OCI-LY7 (cell line): Measurements from ENCODE around the gene MAMDC2. TPM values are rescaled to one million over a fixed set of nuclear protein-coding genes. Genes with fewer than 3 reads are reported as not detected.

ENCODE experiments used
- BruUV-seq: library from RNA; stranded (reverse); fragments of 400-500 nt; replicated peaks from 2 replicates; lab custom pipeline; 2021; lab: Mats Ljungman, UMichigan
- CTCF ChIA-PET: fragments of 300-600 bp; sonication (Branson Sonifier 250); formaldehyde crosslinking; loops from one replicate; lab custom pipeline; 2022; ENCODE audit warnings: antibody characterized with exemption; ENCODE audit not compliant: unreplicated experiment; lab: Charles Lee
- POLR2A ChIA-PET: fragments of 300-600 bp; sonication (Branson Sonifier 250); formaldehyde crosslinking; loops from one replicate; lab custom pipeline; 2022; ENCODE audit warnings: antibody characterized with exemption; lab: Charles Lee
- DNase-seq: peaks from one replicate; pipeline ENCODE4 v3.0.0-alpha.2; 2015; ENCODE audit warnings: low spot score
- H2AFZ ChIP-seq: fragments of 200-600 bp; sonication (generic), shearing (Covaris generic); 2 replicates; pipeline ENCODE4 v1.6.1; 2014; ENCODE audit warnings: mild to moderate bottlenecking, antibody characterized with exemption, low read length, moderate library complexity
- H3K27ac ChIP-seq: fragments of 200-600 bp; sonication (generic); 2 replicates; pipeline ENCODE4 v1.5.1; 2014; ENCODE audit warnings: mixed run types, low read depth, mild to moderate bottlenecking, moderate library complexity, low read length, inconsistent platforms; ENCODE audit not compliant: poor library complexity, severe bottlenecking
- H3K36me3 ChIP-seq: fragments of 200-600 bp; sonication (generic); 2 replicates; pipeline ENCODE4 v1.6.1; 2014; ENCODE audit warnings: mild to moderate bottlenecking, antibody characterized with exemption, low read length, moderate library complexity, mixed read lengths; ENCODE audit not compliant: insufficient read depth
- H3K4me1 ChIP-seq: fragments of 200-600 bp; sonication (generic); 2 replicates; pipeline ENCODE4 v1.5.1; 2014; ENCODE audit warnings: mild to moderate bottlenecking, low read length; ENCODE audit not compliant: insufficient read depth, poor library complexity, severe bottlenecking
- H3K4me2 ChIP-seq: fragments of 200-600 bp; sonication (generic); 2 replicates; pipeline ENCODE4 v1.6.1; 2014; ENCODE audit warnings: mild to moderate bottlenecking, low read length
- H3K4me3 ChIP-seq: fragments of 200-600 bp; sonication (generic); 2 replicates; pipeline ENCODE4 v1.5.1; 2014; ENCODE audit warnings: mild to moderate bottlenecking, low read depth, low read length; ENCODE audit not compliant: poor library complexity, severe bottlenecking
- H3K79me2 ChIP-seq: fragments of 200-600 bp; sonication (generic); 2 replicates; pipeline ENCODE4 v1.6.1; 2016; ENCODE audit warnings: low read depth, mild to moderate bottlenecking, low read length, moderate library complexity, mixed read lengths; ENCODE audit not compliant: insufficient read depth
- H3K9me2 ChIP-seq: fragments of 200-600 bp; sonication (generic); 2 replicates; pipeline ENCODE4 v1.6.1; 2016; ENCODE audit warnings: mild to moderate bottlenecking, low read length, mixed read lengths; ENCODE audit not compliant: insufficient read depth
- H3K9me3 ChIP-seq: fragments of 200-600 bp; sonication (generic); 2 replicates; pipeline ENCODE4 v1.6.1; 2014; ENCODE audit warnings: mild to moderate bottlenecking, mixed run types, low read length, mixed read lengths
- H4K20me1 ChIP-seq: fragments of 200-600 bp; sonication (generic); 2 replicates; pipeline ENCODE4 v1.6.1; 2014; ENCODE audit warnings: mild to moderate bottlenecking, antibody characterized with exemption, low read length, moderate library complexity, mixed read lengths; ENCODE audit not compliant: insufficient read depth
- EZH2phosphoT487 ChIP-seq: fragments of 200-600 bp; sonication (generic); IDR thresholded peaks from 2 replicates; pipeline ENCODE4 v1.6.1; 2018; ENCODE audit warnings: low read depth, borderline replicate concordance, mild to moderate bottlenecking, mixed run types, antibody characterized with exemption, low read length, moderate library complexity, mixed read lengths
- intact Hi-C: fragments of 100-400 bp; cut with micrococcal nuclease; formaldehyde crosslinking; loops from one replicate; pipeline ENCODE4 v1.10.0; 2022; ENCODE audit not compliant: unreplicated experiment
- total RNA-seq, 2 experiments: library from RNA; depleted of rRNA in 1 of 2; stranded (reverse); fragments of >200 nt in 1 of 2; shearing (Covaris generic) in 1 of 2; gene quantifications; 2 replicates each; pipeline ENCODE4 v1.2.3, GENCODE V29; 2014 to 2022
- TF ChIP-seq, protein P1 (sequence below): fragments of 200-600 bp; sonication (generic); conservative IDR thresholded peaks from 2 replicates; pipeline ENCODE4 v1.5.1; 2014; ENCODE audit warnings: mild to moderate bottlenecking, antibody characterized with exemption, low read length, moderate library complexity, mixed read lengths

The MAMDC2 gene
- total RNA-seq, 2 experiments from 2014 or later: not detected

GRCh38 chr9:70040376-70040903 lies 3.2 kb upstream of the MAMDC2 start:
- H2AFZ ChIP-seq: no peak overlapping the region
- H3K27ac ChIP-seq: no peak overlapping the region
- no peaks in the 10 kb centered on the region for H3K4me1 ChIP-seq
- TF ChIP-seq EZH2phosphoT487: no peak
- TF ChIP-seq, protein P1, sequence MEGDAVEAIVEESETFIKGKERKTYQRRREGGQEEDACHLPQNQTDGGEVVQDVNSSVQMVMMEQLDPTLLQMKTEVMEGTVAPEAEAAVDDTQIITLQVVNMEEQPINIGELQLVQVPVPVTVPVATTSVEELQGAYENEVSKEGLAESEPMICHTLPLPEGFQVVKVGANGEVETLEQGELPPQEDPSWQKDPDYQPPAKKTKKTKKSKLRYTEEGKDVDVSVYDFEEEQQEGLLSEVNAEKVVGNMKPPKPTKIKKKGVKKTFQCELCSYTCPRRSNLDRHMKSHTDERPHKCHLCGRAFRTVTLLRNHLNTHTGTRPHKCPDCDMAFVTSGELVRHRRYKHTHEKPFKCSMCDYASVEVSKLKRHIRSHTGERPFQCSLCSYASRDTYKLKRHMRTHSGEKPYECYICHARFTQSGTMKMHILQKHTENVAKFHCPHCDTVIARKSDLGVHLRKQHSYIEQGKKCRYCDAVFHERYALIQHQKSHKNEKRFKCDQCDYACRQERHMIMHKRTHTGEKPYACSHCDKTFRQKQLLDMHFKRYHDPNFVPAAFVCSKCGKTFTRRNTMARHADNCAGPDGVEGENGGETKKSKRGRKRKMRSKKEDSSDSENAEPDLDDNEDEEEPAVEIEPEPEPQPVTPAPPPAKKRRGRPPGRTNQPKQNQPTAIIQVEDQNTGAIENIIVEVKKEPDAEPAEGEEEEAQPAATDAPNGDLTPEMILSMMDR: no peak
- ChIA-PET POLR2A (no interaction called here), CTCF (no interaction called here)
- no peak for DNase-seq
- H3K9me3 ChIP-seq: no peaks in the 10 kb centered on the region
- no peaks in the 10 kb centered on the region for H3K9me2 ChIP-seq
- H3K4me3 ChIP-seq: no peak overlapping the region
- intact Hi-C loops: no loop called here
- BruUV-seq: no TSS peak
- H3K79me2 ChIP-seq: no peaks in the 10 kb centered on the region
- no peaks in the 10 kb centered on the region for H3K36me3 ChIP-seq
- no peak overlapping the region for H3K4me2 ChIP-seq
- no peaks in the 10 kb centered on the region for H4K20me1 ChIP-seq

GRCh38 chr9:70042461-70043215 lies 1.0 kb upstream of the MAMDC2 start:
- intact Hi-C loops: no loop called here
- POLR2A ChIA-PET: no interaction called here
- CTCF ChIA-PET: no interaction called here
- Histone ChIP-seq H3K27ac (no peak overlapping the region), H4K20me1 (no peaks in the 10 kb centered on the region), H3K79me2 (no peaks in the 10 kb centered on the region), H3K4me3 (no peak overlapping the region), H3K4me1 (no peaks in the 10 kb centered on the region), H3K9me2 (no peaks in the 10 kb centered on the region), H3K36me3 (no peaks in the 10 kb centered on the region), H3K9me3 (no peaks in the 10 kb centered on the region), H2AFZ (no peak overlapping the region), H3K4me2 (no peak overlapping the region)
- BruUV-seq: no TSS peak
- no peak for DNase-seq
- TF ChIP-seq, protein P1: no peak
- TF ChIP-seq EZH2phosphoT487: no peak

DNA sequence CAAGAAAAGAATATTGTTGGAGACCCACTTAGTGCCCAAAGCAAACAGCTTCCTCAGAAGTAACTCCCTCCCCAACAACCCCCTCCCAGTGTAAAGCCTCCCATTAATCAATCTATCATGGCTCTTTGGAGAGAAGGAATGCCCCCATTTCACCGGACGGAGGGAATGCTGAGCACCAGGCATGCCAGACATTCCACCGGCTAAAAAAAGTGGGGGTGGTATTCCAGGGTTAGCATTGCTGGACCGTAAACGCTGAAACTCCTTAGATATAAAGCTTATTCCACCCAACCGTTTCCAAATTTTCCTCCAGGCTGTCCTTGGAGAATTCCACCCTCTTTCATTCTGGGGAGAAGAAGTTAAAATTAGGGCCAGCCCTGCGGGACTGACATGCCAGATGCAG lies 363 bp upstream of the MAMDC2 start:
- Histone ChIP-seq H3K9me3 (no peaks in the 10 kb centered on the region), H3K36me3 (no peaks in the 10 kb centered on the region), H3K4me1 (no peaks in the 10 kb centered on the region), H2AFZ (no peak overlapping the region), H4K20me1 (no peaks in the 10 kb centered on the region), H3K4me3 (no peak overlapping the region), H3K79me2 (no peaks in the 10 kb centered on the region), H3K4me2 (no peak overlapping the region), H3K9me2 (no peaks in the 10 kb centered on the region), H3K27ac (no peak overlapping the region)
- TF ChIP-seq EZH2phosphoT487: no peak
- TF ChIP-seq, protein P1: no peak
- DNase-seq: no peak
- intact Hi-C loops: no loop called here
- no TSS peak for BruUV-seq
- POLR2A ChIA-PET: no interaction called here
- CTCF ChIA-PET: no interaction called here
